GM21576 (cell line): ENCODE measurements around the gene IFI27L1.
A peak's percentile ranks its signal among the peaks of the same experiment; 100 is the strongest.
"Not testable (repeated sequence)": the region's sequence is repeated elsewhere in the genome, so short reads cannot be mapped to it uniquely, and the experiment has no call there.

Source experiments
- ATAC-seq: cut with Tn5 transposase; IDR thresholded peaks from one replicate; pipeline ENCODE4 v1.9.1; 2021; ENCODE audit warnings: mild to moderate bottlenecking, moderate library complexity; ENCODE audit not compliant: unreplicated experiment

Gene IFI27L1

GRCh38 chr14:94047581-94047980 lies 33.5 kb upstream of the IFI27L1 start:
- no peak for ATAC-seq

- ATAC-seq: no peak
Measured at GRCh38 chr14:94048691-94049624, 32.2 kb upstream of the IFI27L1 start.

DNA sequence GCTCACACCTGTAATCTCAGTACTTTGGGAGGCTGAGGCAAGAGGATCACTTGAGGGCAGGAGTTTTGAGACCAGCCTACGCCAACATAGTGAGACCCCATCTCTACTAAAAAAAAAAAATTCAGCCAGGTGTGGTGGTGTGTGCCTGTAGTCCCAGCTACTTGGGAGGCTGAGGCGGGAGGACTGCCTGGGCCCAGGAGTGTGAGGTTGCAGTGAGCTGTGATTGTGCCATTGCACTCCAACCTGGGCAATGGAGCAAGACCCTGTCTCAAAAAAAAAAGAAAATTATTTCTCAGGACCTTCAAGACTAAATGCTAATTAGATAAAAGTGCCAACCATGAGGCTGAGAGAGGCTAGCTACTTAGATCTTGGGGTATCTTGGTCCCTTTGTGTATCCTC lies 31.5 kb upstream of the IFI27L1 start:
- no peak for ATAC-seq

DNA sequence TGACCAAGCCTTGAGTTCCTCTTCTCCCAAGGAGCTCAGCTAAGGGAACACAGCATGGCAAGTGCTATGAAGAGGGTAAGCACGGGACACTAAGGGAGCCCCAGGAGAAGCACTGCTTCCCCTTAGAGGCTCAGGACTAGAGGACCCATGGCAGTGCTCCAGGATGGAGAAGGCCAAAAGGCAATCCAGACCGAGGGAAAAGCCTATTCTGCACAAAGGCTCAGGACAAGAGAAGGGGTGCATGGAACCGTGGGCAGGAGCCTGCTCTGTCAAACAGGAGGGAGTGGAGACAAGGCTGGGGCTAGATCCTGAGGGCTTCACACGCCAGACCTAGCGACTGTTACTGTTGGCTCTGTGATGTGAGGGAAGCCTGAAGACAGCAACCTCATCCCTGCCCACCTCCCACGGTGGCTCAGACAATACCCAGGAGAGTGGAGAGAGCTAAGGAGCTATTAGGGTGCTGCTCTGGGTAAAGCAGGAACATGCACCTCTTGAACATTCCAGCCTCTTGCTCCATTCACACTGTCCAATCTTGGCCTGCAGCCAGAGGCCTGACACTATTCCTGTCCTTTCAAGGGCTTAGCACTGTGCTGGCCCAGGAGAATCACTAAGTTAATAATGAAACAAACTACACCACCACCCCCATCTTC lies 30.8 kb upstream of the IFI27L1 start:
- no peak for ATAC-seq

- no peak for ATAC-seq
Measured at GRCh38 chr14:94051115-94051514, 30.0 kb upstream of the IFI27L1 start.

DNA sequence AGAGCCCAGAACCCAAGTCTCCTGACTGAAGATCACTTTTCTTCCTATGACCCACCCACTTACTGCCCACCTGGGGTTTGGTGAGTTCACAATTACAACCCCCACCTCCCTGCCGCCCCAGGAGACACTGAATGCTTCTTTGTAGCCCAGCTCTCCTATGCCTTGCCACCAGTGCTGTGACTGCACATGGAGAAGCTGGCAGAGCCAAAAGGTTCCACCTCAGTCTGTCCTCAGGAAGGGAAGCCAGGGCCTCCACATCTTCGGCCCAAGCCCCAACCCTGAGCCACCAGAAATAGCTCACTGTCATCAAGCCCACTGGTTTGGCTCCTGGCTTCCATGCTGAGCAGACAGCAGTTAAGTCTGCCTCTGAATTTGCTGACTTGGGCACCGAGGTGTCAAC lies 29.3 kb upstream of the IFI27L1 start:
- ATAC-seq: no peak

DNA sequence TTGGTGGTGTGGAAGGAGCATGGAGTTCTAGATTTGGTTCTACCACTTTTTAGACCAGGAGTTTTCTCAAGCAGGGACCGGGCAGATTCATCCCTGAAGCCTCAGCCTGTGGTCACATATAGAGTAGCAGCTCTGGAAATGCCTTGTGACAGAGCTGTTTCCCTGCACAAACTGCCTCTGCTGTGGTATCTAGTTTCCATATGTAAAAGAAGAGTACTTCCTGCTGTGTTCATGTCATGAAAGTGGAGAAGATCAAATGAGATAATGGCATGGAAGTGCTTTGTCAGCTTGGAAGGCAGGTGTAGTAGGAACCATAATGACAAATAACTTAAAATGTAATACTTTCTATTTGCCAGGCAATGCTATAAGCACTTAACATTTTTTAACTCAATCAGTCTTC lies 28.9 kb upstream of the IFI27L1 start:
- ATAC-seq: no peak

- no peak for ATAC-seq
Measured at GRCh38 chr14:94052662-94053061, 28.4 kb upstream of the IFI27L1 start.

- no peak for ATAC-seq
Measured at GRCh38 chr14:94054401-94054800, 26.7 kb upstream of the IFI27L1 start.

DNA sequence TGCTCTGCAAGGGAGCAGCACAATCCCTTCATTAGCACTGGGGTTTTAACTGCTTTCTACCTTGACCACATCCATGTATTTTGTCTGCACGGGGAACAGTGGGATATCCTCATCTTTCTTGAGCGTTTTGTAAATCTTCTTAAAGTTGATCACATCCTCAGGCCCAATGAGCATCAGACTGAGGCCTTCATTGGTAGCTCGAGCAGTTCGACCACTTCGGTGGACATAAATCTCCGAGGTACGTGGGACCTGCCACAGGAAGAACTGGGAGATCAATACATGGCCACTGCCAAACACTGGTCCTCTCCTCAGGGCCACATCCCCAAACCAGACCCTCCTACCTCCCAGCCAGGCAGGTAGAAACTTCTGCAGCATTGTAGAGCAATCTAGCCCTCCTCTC lies 26.2 kb upstream of the IFI27L1 start:
- ATAC-seq: no peak

DNA sequence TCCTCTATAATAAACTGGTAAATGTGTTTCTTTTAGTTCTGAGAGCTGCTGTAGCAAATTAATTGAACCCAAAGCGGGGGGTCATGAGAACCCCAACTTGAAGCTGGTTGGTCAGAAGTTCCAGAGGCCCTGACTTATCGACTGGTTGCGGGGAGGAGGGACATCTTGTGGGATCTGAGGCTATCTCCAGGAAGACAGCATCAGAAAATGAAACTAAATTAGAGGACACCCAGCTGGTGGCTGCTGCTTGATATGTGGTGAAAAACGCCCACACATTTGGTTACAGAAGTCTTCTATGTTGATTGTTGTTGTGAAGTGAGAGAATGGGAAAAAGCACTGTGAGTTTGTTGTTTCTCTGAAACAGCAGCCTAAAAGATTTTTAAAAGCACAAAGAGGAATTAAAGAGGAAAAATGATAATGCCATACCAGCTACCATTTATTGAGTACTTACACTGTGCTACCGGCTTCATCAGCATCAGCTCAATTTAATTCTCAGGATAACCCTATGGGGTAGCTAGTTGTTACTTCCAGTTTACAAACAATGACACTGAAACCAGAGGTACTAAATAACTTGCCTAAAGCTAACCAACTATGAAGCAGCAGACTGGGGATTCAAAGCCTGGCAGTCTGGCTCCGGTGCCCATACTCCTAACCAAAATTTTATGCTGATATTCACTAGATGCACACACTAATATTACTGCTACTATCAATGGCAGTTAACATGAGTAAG lies 24.4 kb upstream of the IFI27L1 start:
- ATAC-seq: peak; percentile 72

- ATAC-seq: no peak
Measured at GRCh38 chr14:94058128-94058673, 22.9 kb upstream of the IFI27L1 start.

GRCh38 chr14:94058674-94059138 lies 22.4 kb upstream of the IFI27L1 start:
- ATAC-seq: no peak

DNA sequence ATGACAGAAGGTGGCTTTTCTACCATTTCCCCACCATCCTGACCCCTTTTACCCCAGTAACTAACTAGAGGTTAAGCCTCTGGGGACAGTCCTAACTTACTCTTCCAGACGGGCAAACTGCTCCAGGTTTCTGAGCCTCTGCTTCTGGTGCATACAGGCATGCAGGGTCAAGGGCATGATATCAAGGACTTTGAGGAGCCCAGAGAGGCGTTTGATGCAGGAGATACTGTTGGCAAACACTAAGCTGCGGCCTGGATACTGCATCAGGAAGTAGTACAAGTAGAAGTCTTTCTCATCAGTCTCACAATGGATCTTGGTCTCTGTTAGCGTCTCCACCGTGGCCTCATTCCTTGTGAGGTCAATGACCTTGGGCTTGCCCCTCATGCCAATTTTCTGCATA lies 21.1 kb upstream of the IFI27L1 start:
- ATAC-seq: no peak

DNA sequence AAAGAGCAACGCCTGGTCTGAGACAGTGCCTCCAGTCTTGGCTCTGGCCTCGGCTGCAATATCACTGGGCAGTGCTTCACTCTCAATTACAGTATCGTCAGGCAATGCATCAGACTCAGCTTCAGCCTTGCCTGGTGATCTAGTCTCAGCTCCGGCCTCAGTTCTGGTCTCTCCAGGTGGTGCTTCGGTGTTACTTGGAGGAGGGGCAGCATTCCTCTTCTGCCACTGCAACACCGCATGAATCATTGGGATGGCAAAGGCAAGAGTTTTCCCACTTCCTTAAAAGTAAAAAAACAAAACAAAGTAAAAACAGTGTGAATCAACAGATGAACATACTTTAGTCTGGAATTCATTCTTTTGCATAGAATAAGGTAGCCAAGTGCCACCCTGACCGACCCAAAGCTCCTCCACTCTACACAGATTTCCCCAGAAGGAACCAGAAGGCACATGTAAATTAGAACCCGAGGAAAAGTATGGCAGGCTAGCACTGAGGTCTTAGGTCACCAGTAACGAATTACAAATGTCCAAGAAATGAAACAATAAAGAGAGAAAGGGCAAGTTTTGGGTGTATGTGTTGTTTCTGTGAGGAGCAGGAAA lies 18.7 kb upstream of the IFI27L1 start:
- ATAC-seq: no peak

DNA sequence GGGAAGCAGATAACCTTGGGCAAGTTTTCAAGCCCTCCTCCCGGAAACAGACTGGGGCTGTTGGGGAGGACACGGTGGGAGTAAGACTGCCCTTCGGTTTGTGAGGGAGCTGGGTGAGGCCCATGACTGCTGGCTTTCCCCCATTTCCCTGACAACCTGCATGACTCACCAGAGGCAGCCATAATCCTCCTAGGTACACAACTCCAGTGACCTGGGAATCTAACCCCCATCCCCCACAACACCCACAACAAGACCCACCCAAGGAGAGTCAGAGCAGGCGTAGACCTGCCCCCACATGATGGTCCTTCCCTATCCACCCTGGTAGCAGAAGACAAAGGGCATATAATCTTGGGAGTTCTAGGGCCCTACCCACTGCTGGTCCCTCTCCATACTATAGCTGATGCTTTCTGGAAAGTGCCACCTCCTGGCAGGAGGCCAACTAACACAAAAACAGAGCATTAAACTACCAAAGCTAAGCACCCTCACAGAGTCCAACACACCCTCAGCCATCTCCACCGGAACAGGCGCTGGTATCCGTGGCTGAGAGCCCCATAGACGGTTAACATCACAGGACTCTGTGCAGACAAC lies 14.9 kb upstream of the IFI27L1 start:
- no peak for ATAC-seq

DNA sequence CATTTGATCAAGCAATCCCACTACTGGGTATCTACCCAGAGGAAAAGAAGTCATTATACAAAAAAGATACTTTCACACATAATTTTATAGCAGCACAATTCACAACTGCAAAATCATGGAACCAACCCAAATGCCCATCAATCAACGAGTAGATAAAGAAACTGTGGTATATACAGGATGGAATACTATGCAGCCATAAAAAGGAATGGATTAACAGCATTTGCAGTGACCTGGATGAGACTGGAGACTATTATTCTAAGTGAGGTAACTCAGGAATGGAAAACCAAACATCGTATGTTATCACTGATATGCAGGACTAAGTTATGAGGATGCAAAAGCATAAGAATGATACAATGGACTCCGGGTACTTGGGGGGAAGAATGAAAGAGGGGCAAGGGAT lies 9.0 kb upstream of the IFI27L1 start:
- not testable (repeated sequence) for ATAC-seq

DNA sequence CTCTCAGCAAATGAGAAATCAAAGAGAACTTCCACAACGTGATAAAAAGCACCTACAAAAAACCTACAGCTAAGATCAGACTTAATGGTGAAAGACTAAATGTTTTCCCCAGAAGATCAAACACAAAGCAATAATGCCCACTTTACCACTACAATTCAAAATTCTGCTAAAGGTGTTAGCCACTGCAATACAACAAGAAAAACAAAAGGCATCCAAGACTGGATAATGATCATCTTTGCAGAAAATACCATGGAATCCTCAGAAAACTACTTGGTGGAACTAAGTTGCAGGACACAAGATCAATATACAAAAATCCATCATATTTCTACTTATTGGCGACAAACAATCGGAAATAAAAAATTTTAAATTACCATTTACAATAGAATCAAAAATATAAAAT lies 6.6 kb upstream of the IFI27L1 start:
- no peak for ATAC-seq

DNA sequence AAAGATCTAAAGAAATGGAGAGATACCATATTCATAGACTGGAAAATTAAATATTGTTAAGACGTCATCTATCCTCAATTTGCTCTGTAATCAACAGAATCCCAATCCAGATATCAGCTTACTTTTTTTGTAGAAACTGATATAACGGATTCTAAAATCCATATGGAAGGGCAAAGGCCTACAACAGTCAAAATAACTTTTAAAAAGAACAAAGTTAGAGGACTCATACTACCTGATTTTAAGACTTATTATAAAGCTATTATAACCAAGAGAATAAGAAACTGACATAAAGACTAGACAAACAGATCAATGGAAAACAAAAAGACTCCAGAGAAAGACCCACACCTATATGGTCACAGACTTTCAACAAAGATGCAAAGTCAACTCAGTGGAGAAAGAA lies 6.1 kb upstream of the IFI27L1 start:
- ATAC-seq: no peak

GRCh38 chr14:94077111-94077821 lies 3.8 kb upstream of the IFI27L1 start:
- no peak for ATAC-seq
